GM08714 (cell line): Measurements from ENCODE around the gene SPATS1.
"Not testable (repeated sequence)": the region's sequence is repeated elsewhere in the genome, so short reads cannot be mapped to it uniquely, and the experiment has no call there.

ENCODE experiments used
- H3K4me3 ChIP-seq: fragments of 200-500 bp; sonication (Bioruptor generic); 2 replicates; pipeline ENCODE4 v1.5.1; 2014; ENCODE audit warnings: mild to moderate bottlenecking, low read length, inconsistent platforms
- ZNF274 ChIP-seq: IDR thresholded peaks from 2 replicates; pipeline ENCODE4 v1.6.1; 2012; ENCODE audit warnings: mild to moderate bottlenecking, low read depth, low read length

SPATS1 gene

GRCh38 chr6:44327096-44327495 is 15.4 kb upstream of the SPATS1 start:
- no peak overlapping the region for H3K4me3 ChIP-seq
- TF ChIP-seq ZNF274: no peak

- no peak overlapping the region for H3K4me3 ChIP-seq
- no peak for TF ChIP-seq ZNF274
Measured at GRCh38 chr6:44327760-44328159, 14.7 kb upstream of the SPATS1 start.

- not testable (repeated sequence) for H3K4me3 ChIP-seq
Measured at GRCh38 chr6:44328203-44328602, 14.2 kb upstream of the SPATS1 start.

DNA sequence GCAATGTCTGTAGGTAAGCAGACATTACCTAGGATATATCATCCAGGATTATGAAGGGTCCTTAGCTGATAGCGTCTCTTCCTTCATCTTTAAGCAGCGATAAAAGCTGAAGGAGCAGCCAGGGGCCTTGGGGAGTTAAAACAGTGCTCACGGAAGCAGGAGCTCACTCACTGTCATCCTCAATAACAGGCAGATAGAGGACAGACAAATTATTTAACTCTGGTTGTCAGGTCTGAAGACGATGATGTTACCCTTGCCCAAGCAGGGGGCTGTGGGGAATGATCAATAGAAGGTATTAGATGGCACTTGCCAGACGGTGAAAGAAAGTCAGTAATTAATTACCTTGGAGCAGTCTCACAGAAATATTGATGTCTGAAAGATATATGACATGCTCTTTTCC is 12.6 kb upstream of the SPATS1 start:
- no peak for TF ChIP-seq ZNF274
- no peak overlapping the region for H3K4me3 ChIP-seq

DNA sequence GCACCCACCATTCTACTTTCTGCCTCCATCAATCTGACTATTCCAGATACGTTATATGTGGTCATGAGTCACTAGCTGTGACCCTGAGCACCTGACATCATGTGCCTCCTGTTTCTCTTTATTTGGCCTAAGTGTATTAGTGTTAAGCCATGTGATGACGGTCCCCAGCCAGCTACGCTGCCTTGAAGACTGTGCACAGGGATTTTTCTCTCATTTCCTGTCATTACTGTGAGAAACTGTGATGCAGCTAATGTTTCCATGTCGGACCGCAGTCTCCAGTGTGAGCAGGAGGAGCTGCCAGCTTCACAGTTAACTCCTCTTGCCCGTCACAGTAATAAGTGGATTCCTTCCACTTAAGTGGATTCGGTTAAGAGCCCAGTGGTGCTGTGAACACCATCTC is 9.9 kb upstream of the SPATS1 start:
- no peak for TF ChIP-seq ZNF274

GRCh38 chr6:44333273-44333919 is 9.1 kb upstream of the SPATS1 start:
- H3K4me3 ChIP-seq: no peak overlapping the region
- no peak for TF ChIP-seq ZNF274

More for the DNA sequence above, 9.9 kb upstream of the SPATS1 start:
- no peak overlapping the region for H3K4me3 ChIP-seq

- no peak overlapping the region for H3K4me3 ChIP-seq
- TF ChIP-seq ZNF274: no peak
Measured at GRCh38 chr6:44333942-44334341, 8.5 kb upstream of the SPATS1 start.

DNA sequence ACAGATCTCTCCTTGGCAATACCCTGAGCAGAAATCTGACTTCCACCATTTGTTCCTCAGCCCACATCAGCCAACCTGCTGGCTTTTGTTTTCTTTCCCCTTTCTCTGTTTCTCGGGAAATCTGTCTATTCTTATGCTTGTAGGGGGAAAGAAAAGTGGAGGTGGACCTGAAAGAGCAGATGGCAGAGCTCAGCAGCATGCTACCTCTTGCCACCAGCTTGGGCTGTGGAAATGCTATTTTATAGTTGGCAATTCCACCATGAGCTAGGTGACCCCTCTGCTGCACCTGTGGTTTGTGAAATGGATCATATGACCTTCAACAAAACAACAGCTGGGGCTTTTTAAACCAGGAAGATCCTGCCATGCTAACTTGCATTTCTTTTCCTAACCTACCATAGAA is 6.8 kb upstream of the SPATS1 start:
- H3K4me3 ChIP-seq: no peak overlapping the region
- TF ChIP-seq ZNF274: no peak

- H3K4me3 ChIP-seq: no peak overlapping the region
- TF ChIP-seq ZNF274: no peak
Measured at GRCh38 chr6:44338228-44339122, 4.0 kb upstream of the SPATS1 start.

DNA sequence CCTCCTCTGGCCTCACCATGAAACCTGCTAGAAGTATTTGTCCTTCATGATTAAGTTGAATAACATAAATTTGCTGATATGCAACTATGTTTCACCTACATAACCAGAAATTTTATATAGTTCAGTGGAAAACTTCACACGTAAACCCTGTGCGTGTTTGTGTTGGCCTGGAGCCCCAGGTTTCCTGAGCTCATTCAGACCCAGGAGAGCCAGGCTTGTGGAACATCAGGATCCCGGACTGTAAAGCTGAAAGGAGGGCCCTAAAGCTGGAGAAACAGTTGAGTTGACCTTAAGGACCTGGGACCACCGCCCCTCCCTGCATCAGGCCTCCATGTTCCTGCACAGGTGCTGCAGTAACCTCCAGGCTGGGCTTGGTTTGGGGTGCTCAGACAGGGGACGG is 3.1 kb upstream of the SPATS1 start:
- no peak overlapping the region for H3K4me3 ChIP-seq
- TF ChIP-seq ZNF274: no peak

- no peak overlapping the region for H3K4me3 ChIP-seq
- TF ChIP-seq ZNF274: no peak
Measured at GRCh38 chr6:44339763-44340625, 2.5 kb upstream of the SPATS1 start.

DNA sequence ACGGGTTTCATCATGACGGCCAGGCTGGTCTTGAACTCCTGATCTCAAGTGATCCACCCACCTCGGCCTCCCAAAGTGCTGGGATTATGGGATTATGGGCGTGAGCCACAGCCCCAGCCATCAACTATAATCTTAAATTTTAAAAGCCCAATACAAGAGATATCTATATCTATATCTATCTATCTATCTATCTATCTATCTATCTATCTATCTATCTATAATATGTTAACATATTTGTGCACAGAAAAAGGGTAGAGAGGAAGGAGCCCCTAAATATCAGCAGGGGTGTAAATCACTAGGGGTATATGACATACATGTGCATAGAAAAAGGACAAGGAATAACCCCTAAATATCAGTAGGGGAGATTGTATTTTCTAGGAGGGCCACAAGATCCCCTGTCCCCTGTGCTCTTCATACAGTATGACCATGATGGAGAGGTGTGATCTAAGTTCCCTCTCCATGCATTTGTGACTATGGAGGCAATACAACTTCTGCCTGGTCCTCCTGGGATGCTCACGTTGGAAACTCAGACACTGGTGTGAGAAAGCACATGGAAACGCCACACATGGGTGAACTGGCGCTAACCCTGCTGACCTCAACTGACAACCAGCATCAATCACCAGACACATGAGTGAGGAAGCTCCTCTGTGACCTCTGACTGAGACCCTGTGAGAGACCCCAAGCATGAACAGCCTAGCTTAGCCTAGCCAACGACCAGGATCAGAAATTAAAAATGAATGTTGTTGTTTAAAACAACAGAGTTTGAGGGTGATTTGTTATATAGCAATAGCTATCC is 1.2 kb upstream of the SPATS1 start:
- no peak for TF ChIP-seq ZNF274
- no peak overlapping the region for H3K4me3 ChIP-seq

DNA sequence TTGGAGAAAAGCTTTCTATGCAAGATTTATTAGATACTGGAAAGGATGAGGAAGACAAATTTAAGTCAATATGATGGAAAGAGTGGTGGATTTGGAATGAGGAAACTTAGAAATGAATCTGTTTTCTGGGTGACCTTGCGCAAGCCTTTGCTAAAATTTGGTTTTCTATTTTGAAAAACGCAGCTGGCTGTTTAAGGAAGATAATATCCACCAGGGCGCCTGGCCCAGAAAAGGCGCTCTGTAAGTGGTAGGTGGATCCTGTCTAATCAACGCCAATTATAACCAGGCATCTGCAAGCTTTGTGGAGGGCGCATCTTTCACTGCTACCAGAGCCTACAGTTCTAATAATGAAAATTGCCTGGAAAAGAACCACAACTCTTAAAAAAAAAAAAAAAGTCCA is 398 bp upstream of the SPATS1 start:
- TF ChIP-seq ZNF274: no peak
- H3K4me3 ChIP-seq: no peak overlapping the region

DNA sequence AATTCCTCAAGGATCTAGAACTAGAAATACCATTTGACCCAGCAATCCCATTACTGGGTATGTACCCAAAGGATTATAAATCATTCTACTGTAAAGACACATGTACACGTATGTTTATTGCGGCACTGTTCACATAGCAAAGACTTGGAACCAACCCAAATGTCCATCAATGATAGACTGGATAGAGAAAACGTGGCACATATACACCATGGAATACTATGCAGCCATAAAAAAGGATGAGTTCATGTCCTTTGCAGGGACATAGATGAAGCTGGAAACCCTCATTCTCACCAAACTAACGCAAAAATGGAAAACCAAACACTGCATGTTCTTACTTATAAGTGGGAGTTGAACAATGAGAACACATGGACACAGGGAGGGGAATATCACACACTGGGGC is 4.4 kb downstream of the SPATS1 start:
- not testable (repeated sequence) for H3K4me3 ChIP-seq
